ENCODE measurements around the gene FSD1L.

Gene FSD1L

DNA sequence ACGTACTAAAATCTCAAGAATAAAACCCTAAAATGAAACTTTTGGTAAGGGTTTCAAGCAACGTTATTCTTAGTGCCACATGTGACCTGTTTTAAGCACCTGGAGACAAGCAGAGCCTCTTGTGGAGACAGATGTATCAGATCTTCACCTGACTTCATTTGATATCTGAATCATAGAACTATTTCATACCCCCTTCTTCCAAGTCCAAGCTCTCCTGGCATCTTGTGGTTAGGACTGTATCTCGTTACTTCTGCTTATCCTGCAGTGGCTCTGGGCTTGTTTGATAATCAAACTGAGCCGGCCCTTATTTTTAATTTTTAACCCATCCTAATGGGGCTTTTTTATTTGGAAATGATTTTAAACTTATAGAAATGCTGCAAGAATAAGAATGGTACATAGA is 11.1 kb upstream of the FSD1L start:
- no peak for DNase-seq (ENCODE audit: low spot score)

GRCh38 chr9:105437704-105438103 is 10.1 kb upstream of the FSD1L start:
- DNase-seq (ENCODE audit: low spot score): no peak

DNA sequence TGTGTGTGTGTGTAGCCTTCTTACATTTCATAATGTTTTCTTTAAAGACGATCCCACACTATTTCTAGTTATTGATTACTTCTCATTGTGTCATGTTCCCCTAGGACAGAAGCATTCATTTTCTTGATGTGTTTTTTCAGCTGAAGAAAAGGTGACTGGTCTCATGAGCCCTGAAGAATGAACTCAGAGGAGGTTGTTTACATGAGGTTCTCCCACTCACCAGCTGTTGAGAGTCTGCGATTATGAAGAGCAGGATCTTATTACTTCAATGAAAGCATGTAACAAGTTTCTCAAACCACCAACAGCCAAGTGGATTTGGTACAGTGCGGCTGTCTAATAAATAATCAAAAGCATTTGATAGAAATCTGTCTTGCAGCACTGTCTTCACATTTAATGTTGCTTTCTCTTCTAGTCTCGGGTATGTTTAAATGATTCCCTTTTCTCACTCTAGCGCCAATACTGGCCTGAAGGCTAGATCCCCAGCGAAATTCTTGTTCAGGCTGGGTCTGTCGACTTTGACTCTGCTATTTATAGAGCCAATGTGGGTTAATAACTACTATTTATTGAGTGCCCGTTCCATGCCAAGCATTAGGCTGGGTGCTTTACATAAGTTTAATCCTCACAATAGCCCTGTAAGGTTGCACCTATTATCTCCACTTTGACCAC is 9.6 kb upstream of the FSD1L start:
- DNase-seq (ENCODE audit: low spot score): no peak

DNA sequence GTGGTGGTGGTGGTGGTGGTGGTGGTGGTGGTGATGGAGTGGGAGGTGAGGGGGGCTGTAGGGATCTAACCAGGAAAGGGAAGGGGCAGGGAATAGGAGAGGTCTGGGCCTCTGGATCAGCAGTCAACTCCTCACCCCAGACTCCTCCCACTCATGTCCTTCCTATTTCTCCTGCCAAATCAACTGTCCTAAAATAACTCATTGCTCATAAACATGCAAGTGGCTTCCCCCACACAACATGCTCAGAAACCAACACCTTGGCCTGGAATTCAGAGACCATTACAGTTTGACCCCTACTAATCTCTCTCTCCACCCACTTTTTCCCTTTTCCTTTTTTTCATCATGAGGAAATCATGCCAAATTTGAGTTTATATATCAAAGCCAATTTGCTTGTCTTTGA is 8.4 kb upstream of the FSD1L start:
- no peak for DNase-seq (ENCODE audit: low spot score)

GRCh38 chr9:105441616-105442160 is 6.1 kb upstream of the FSD1L start:
- no peak for DNase-seq (ENCODE audit: low spot score)

DNA sequence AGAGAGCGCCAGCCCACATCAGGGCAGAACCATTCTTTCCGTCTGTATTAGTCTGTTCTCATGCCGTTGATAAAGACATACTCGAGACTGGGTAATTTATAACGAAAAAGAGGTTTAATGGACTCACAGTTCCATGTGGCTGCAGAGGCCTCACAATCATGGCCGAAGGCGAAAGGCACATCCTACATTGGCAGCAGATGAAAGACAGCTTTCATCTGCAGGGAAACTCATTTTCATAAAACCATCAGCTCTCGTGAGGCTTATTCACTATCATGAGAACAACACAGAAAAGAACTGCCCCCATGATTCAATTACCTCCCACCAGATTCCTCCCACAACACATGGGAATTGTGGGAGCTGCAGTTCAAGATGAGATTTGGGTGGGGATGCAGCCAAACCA is 4.7 kb upstream of the FSD1L start:
- no peak for DNase-seq (ENCODE audit: low spot score)

DNA sequence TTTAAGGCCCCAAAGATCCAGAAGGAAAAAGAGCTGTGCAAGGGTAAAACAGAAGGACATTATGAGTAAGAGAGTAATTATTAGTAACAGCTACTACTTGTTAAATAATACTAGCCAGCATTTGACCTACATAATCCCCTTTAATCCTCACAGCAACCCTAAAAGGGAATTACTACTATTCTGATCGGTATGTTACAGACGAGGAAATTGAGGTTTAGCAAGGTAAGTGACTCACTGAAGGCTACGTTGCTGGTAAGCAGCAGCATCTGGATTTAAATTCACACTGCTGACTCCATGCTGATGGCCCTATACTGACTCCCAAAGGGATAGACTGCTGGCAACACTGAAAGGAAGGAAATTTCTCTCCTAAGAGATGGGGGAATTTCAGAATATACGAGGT is 3.7 kb upstream of the FSD1L start:
- DNase-seq (ENCODE audit: low spot score): no peak

- no peak for DNase-seq (ENCODE audit: low spot score)
Observed at GRCh38 chr9:105445203-105445881, 2.5 kb upstream of the FSD1L start.

DNA sequence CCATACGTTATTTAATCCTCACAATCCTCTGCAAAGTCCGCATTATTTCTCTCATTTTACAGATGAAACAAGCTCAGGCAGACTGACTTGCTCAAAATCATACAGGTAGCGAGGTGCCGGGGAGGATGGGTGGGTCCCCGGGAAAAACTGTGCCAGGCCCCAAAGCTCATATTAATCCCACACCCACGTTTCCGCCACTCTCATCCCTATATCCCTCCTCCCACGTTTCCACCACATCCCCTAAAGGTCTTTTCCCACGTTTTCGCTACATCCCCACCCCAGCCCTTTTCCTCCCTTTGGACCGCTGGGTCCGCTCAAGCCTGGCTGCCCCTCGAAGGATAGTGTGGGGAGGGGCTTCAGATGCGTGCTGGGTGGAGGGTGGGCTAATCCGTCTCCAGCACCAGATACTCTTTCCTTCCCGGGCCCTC is 434 bp upstream of the FSD1L start:
- DNase-seq (ENCODE audit: low spot score): no peak

- no peak for DNase-seq (ENCODE audit: low spot score)
Observed at GRCh38 chr9:105449081-105449480, 1.2 kb downstream of the FSD1L start.

DNA sequence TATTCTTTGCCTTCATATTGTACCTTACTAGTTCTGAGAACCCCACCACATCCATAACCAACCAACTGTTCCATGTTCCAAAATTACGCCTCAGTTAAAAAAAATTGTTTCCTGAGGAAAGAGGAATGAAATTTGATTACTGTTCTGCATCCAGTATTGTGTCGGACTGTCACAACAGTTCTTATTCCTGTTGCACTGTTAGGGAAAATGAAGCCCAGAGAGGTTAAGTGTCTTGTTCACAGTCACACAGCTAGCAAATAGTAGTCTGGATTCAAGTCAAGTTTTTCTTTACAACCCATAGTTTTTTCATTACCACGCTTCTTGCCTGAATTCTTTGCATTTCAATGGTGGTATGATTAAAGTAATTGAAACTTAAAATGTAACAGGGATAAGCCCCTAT is 4.4 kb downstream of the FSD1L start:
- no peak for DNase-seq (ENCODE audit: low spot score)

DNA sequence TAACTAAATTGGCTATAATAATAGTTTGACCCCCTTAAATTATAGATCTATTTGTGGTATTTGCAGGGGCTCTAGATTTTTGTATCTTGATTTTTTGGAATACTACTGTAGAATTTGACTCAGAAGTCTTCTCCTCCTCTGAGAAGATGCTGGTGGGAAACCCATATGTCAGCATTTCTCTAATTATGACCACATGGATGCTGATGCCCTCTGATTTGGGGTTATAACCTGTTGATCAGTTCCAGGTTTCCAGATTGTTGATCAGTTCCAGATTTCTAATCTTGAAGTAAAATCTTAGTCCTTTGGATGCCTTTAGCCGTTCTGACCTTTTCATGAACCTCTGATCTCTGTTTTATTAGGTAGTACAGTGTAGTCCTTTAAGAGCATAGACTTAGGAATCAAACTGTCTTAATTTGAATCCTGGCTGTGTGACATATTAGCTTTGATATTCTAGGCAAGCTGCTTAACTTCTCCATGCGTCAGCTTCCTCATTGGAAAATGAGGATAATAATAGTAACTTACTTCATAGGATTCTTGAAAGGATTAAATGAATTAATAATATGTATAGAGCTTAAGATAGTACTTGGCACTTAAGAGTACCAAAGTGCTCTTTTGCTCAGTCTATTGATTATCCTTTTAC is 8.1 kb downstream of the FSD1L start:
- no peak for DNase-seq (ENCODE audit: low spot score)

- no peak for DNase-seq (ENCODE audit: low spot score)
Observed at GRCh38 chr9:105457560-105458294, 9.9 kb downstream of the FSD1L start.

- DNase-seq (ENCODE audit: low spot score): no peak
Observed at GRCh38 chr9:105458404-105458803, 10.6 kb downstream of the FSD1L start.

DNA sequence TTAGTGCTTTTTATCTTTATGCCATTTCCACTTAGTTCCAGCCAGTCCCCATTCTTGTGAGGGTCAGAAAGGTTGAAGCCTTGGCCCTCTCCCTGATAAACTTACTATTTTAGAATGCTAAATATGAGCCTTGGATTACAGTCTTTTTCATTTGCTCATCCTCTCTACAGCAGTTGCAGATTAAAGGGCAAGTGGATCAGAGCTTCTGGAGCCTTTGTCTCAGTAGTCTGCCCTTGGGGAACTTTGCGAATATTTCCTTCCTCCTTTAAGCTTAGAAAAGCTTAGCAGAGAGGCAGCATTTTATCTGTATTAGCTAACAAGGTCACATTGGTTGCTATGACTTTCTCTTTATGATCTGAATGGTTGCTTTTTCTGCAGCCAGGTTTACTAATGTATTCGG is 11.5 kb downstream of the FSD1L start:
- DNase-seq (ENCODE audit: low spot score): no peak

DNA sequence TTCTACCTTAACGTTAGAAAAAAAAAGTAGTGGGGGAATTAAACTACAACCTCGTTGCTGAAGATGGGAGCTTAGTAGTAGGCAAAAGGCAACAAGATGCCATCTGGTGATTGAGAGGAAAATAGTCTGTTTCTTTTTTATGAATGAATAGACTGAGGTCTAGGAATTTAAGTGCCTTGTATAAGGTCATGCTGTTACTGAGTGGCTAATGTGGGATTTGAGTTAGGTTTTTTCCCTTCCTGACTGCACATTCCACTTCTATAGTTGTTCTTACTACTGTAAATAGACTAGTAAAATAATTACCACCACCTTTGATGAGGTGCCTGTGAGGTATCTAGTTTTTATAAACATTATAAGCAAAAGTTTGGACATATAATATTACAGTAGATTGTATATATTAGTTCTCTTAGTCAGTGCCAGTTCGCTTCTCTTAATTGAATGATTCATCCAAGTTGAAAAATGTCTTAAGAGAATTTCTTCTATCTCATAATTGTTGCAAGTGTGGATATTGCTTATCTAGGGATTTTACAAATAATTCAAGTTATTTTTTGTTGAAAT is 19.1 kb downstream of the FSD1L start:
- no peak for DNase-seq (ENCODE audit: low spot score)

- no peak for DNase-seq (ENCODE audit: low spot score)
Observed at GRCh38 chr9:105468875-105469274, 21.0 kb downstream of the FSD1L start.

DNA sequence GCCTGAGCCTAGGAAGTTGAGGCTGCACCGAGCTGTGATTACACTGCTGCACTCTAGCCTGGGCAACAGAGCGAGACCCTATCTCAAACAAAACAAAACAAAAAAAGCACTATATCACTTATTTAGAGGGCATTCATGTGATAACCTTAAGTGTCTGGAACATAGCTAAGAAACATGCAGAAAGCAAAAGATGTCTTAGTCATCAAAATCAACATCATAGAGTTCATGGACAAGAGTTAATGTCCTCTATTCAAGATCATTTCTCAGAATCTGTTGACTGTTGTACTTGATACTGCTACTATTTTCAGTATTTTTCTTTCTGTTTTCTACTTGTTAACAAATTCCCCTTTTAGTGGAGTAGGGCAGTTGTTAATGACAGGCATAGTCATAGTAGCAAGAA is 25.4 kb downstream of the FSD1L start:
- no peak for DNase-seq (ENCODE audit: low spot score)

GRCh38 chr9:105475302-105475701 is 27.5 kb downstream of the FSD1L start:
- DNase-seq (ENCODE audit: low spot score): peak; percentile 26

- DNase-seq (ENCODE audit: low spot score): no peak
Observed at GRCh38 chr9:105479846-105480245, 32.0 kb downstream of the FSD1L start.

GRCh38 chr9:105483618-105484017 is 35.8 kb downstream of the FSD1L start:
- no peak for DNase-seq (ENCODE audit: low spot score)

DNA sequence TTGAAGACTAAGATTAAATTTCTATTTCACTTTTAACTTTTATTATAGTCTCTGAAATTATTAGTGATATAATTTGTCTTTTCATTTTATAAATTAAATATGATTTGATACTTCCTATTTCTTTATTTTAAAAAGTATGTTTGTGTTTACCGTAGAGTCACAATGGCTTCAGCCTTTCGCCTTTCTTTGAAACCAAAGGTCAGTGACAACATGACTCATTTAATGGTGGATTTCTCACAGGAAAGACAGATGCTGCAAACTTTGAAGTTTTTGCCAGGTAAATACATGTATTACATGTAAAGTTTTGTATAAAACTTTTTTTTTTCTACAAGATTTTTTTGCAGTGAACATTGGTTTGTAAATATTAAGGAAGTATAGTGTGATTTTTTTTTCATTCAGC is 36.4 kb downstream of the FSD1L start:
- no peak for DNase-seq (ENCODE audit: low spot score)

Measured in AG08395 (cell line).